Measurements from ENCODE around the gene AP2A2.

AP2A2 gene

GRCh38 chr11:904380-904779, 21.3 kb upstream of the AP2A2 start:
- 0 out of 2 replicates have a peak overlapping the region, but pooled peaks have one; percentile 3 for H3K27ac ChIP-seq
- POLR2A ChIA-PET (ENCODE audit: low non-redundant PET), result no interaction called here
- DNase-seq (ENCODE audit: low spot score), result no peak
- TF ChIP-seq CTCF (conservative IDR thresholded peaks at IDR 0.05; ENCODE audit: low read depth), result no peak
- CTCF ChIA-PET, result no interaction called here

- H3K27ac ChIP-seq, result peak overlapping the region; percentile 92; the same call in 1 of the 2 replicates
- POLR2A ChIA-PET (ENCODE audit: low non-redundant PET), result no interaction called here
- CTCF ChIA-PET, result interaction anchor here (0.5 kb wide), 1 partner anchor 122 kb away, joined by 3 read pairs; no protein-coding TSS in a partner anchor
- DNase-seq (ENCODE audit: low spot score), result no peak
- TF ChIP-seq CTCF (conservative IDR thresholded peaks at IDR 0.05; ENCODE audit: low read depth), result no peak
Measured at GRCh38 chr11:905952-906351, 19.7 kb upstream of the AP2A2 start.

- POLR2A ChIA-PET (ENCODE audit: low non-redundant PET), result no interaction called here
- no peak for DNase-seq (ENCODE audit: low spot score)
- CTCF ChIA-PET, result interaction anchor here (0.6 to 1.2 kb wide), 3 partner anchors 10 to 494 kb away, joined by 3 read pairs; no protein-coding TSS in a partner anchor
- peak overlapping the region; percentile 92 for H3K27ac ChIP-seq
- no peak for TF ChIP-seq CTCF (conservative IDR thresholded peaks at IDR 0.05; ENCODE audit: low read depth)
Measured at GRCh38 chr11:907668-908067, 18.0 kb upstream of the AP2A2 start.

GRCh38 chr11:908273-908672, 17.4 kb upstream of the AP2A2 start:
- POLR2A ChIA-PET (ENCODE audit: low non-redundant PET), result no interaction called here
- CTCF ChIA-PET, result interaction anchor here (1.2 kb wide), 1 partner anchor 10 kb away, joined by 3 read pairs; no protein-coding TSS in a partner anchor
- H3K27ac ChIP-seq, result peak overlapping the region; percentile 92
- DNase-seq (ENCODE audit: low spot score), result peak; percentile 39
- no peak for TF ChIP-seq CTCF (conservative IDR thresholded peaks at IDR 0.05; ENCODE audit: low read depth)

GRCh38 chr11:909406-909805, 16.3 kb upstream of the AP2A2 start:
- H3K27ac ChIP-seq, result peak overlapping the region; percentile 92
- POLR2A ChIA-PET (ENCODE audit: low non-redundant PET), result no interaction called here
- CTCF ChIA-PET, result interaction anchor here (1.1 kb wide), 1 partner anchor 144 kb away, joined by 3 read pairs; no protein-coding TSS in a partner anchor
- no peak for DNase-seq (ENCODE audit: low spot score)
- no peak for TF ChIP-seq CTCF (conservative IDR thresholded peaks at IDR 0.05; ENCODE audit: low read depth)

GRCh38 chr11:910044-910588, 15.6 kb upstream of the AP2A2 start:
- peak; percentile 31 for DNase-seq (ENCODE audit: low spot score)
- ChIA-PET CTCF (interaction anchor here (0.6 to 1.1 kb wide), 2 partner anchors 63 to 143 kb away, joined by 3 to 6 read pairs; no protein-coding TSS in a partner anchor), POLR2A (ENCODE audit: low non-redundant PET) (interaction anchor here (0.5 to 0.7 kb wide), 3 partner anchors 44 to 1467 kb away, joined by 6 to 10 read pairs (median 7); no protein-coding TSS in a partner anchor)
- H3K27ac ChIP-seq, result peak overlapping the region; percentile 92
- no peak for TF ChIP-seq CTCF (conservative IDR thresholded peaks at IDR 0.05; ENCODE audit: low read depth)

All from RWPE1 (cell line).